Right hindlimb (tissue), 1 donor: ENCODE data around the gene LRRC25.
A peak's percentile ranks its signal among the peaks of the same experiment; 100 is the strongest.

Experiments used
- DNase-seq: peaks from one replicate; pipeline ENCODE4 v3.0.0-alpha.2; 2018

The LRRC25 gene

GRCh38 chr19:18435842-18436670 lies 38.6 kb upstream of the LRRC25 start:
- no peak for DNase-seq

- DNase-seq, result no peak
Measured at GRCh38 chr19:18435178-18435841, 37.9 kb upstream of the LRRC25 start.

- DNase-seq, result no peak
Measured at GRCh38 chr19:18434411-18435175, 37.2 kb upstream of the LRRC25 start.

DNA sequence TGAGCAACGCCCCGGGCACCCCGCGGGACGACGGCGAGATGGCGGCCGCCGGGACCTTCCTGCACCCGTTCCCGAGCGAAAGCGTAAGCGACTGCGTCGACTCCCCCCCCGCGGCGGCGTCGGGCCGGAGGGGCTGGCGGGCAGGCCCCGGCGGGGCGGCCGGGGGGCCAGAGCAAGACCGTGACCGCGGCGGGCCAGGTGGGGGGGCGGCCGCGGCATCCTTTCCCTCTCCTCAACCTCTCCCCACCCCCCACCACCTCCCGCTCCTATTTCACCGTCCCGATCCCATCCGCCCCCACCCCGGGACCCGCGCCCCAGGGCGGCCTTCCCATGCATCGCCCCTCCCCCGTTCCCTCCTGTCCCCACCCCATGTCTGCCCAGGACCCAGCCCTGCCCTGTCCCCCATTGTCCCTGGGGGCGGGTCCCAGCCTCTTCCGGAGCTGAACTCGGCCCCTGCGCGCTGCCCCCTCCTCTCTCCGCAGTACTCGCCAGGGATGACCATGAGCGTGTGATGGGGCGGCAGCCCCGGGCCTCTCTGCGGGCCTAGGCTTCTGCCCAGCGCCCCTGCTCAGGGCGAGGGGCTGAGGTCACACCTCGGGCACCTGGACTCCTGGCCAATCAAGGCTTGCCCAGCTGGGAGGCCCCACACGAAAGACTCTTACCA lies 36.4 kb upstream of the LRRC25 start:
- DNase-seq, result peak; percentile 64

DNA sequence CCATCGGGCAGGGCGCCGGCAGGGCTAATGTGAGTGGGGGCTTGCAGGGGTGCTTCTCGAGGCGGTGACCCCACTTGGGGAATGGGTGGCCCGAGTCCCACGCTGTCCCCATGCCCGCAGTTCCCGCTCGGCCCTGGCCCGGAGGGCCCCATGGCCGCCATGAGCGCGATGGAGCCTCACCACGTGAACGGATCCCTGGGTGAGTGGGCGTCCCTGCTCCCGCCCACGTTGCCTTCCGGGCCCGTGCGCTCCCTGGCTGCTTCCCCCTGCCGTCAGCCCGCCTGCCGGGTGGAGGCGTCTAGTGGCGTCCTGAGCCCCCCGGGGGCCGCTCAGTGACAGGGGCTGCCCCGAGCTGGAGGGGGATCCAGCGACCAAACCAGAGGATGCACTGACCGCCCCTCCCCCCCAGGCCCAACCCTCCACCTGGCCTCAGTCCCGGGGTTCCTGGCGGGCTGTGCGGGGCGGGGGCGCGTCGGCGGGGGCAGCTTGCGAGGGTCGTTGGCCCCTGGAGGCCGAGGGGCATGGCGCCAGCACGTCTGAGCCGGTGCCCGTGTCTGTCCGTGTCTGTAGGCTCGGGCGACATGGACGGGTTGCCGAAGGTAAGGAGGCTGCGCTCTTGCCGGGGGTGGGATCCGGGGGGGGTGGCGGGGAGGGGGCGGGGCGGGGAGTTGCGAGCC lies 35.7 kb upstream of the LRRC25 start:
- DNase-seq, result peak; percentile 72

DNA sequence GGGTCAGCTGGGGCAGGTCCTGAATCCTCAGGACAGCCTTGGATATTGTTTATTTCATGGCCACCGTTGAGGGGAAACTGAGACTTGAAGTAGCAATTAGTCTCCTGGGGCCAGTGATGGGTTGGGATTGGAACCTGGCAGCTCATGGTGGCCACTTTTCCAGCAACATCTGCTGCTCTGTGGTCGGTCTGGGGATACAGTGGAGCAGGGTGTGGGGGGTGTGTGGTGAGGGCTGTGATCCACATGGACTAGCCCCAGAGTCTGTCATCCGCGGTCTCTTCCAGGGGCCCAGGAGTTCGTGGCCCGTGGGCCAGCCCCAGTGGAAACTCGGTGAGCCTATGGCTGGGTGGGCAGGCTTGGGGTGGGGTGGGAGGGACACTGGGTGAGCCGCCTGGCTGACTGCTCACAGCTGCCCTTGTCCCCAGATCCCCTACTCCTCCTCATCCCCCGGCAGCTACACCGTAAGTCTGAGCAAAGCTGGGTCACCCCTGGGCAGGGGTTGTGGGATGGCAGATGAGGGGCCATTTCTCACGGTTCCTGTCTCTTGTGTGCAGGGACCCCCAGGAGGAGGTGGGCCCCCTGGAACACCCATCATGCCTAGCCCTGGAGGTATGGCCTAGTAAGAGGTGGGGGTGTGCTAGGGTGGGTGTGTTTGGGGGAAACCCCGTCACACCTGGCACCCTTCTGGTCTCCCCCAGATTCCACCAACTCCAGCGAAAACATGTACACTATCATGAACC lies 35.0 kb upstream of the LRRC25 start:
- DNase-seq, result no peak

- no peak for DNase-seq
Measured at GRCh38 chr19:18431351-18432197, 34.2 kb upstream of the LRRC25 start.

- no peak for DNase-seq
Measured at GRCh38 chr19:18430417-18431144, 33.2 kb upstream of the LRRC25 start.

GRCh38 chr19:18429717-18430416 lies 32.4 kb upstream of the LRRC25 start:
- DNase-seq, result no peak

DNA sequence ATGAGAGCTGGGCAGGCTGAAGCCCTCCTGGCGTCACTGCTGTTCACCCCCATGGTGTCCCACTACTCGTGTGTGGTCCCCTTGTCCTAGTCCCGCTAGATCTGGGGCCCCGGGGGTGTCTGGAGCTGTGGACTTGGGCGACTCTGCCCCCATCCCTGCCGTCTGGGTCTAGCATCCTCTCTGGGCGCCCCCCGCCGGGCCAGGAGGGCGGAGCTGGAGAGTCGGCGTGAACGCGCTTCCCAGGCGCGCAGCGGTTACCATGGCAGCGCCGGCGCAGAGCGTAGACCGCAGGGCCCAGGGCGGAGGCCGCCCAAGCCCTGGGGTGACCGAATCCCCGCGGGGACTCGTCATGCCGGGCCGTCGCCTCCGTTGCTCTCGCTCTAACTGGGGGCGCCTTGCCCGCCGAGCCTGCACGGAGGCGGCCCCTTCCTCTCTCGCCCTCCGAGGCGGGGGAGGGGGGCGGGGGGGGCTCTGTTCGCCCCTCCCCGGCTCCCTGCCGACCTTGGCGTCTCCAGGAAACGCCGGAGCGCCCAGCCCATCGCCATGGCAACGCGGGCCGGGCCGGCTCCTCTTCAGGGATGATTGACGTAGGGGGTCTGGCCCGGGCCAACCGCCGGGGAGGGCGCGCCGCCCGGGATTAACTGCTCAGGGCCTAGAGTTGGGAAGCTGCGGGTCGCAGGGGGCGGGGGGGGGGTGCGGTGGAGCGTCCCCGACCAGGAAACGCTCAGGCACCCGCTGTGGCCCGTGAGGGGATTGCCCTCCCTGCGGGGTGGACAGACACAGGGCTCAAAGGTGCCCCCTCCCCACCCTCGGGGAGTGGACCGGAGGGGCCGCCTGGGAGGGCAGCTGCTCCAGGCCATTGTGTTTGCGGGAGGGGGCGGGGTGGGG lies 31.6 kb upstream of the LRRC25 start:
- peak; percentile 89 for DNase-seq

- DNase-seq, result no peak
Measured at GRCh38 chr19:18428173-18428786, 30.9 kb upstream of the LRRC25 start.

GRCh38 chr19:18427743-18428113 lies 30.3 kb upstream of the LRRC25 start:
- DNase-seq, result no peak

GRCh38 chr19:18427080-18427742 lies 29.8 kb upstream of the LRRC25 start:
- DNase-seq, result no peak

GRCh38 chr19:18426416-18426767 lies 29.0 kb upstream of the LRRC25 start:
- DNase-seq, result no peak

DNA sequence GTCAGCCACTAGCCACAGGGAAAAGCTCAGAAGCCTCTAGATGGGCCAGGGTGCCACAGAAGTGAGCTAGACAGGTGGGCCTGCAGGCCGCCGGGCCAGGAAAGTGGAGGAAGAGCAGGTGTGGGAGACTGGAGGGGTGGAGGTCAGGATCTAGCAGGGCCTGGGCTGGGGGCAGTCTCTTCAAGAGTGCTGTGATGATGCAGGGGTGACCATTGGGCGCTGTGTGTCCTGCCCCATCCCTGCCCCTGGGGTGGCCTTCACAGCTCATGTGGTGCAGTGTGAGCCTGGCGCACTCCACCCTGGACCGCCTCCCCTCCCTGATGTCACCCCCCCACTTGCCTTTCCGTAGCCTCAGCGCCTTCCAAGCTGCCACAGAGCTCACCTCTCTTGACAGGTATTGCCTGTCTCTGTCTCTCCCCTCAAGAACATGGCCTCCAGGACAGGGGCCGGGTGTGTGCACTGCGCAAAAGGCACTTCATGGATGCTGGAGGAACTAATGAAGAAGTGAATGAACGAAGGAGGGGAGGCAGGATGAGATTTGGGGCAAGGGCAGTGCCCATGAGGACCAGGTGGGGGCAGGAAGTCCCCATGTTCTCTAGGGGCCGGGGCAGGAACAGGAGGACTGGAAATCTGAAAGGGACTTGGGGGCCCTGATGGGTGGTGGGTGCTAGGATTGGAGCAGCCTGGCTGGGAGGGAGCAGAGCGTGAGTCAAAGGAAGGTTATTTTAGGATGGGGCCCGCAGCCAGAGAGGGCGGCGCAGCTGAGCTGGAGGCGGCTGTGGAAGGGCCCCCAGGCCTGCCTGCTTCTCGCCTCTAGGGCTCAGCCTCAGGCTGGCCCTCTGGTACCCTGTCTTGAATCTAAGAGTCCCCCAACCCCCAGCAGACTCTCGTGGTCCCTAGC lies 28.3 kb upstream of the LRRC25 start:
- DNase-seq, result peak; percentile 79

- DNase-seq, result no peak
Measured at GRCh38 chr19:18424890-18425514, 27.6 kb upstream of the LRRC25 start.
